A549 treated with AZD2906 at 1 μM for 4 hours (cell line): ENCODE results near the gene CACNG7. TPM values are rescaled to one million over a fixed set of nuclear protein-coding genes. Genes with fewer than 3 reads are reported as not detected.

Source experiments
- total RNA-seq: library from RNA; stranded (reverse); fragments of 200-300 nt; extraction: Qiagen RNA extraction; gene quantifications from 5 replicates; pipeline ENCODE4 v1.2.3, GENCODE V29; 2022

Gene CACNG7
- 5.7 to 8.7 TPM (median 8.1 TPM) in 5 replicates for total RNA-seq

GRCh38 chr19:53908935-53909415 lies at the start of gene CACNG7:
Gene CACNG7, plus strand, starts transcription at chr19:53909278. Its CDS starts 3,554 bp downstream, at chr19:53912832.

GRCh38 chr19:53867225-53868090 lies 41.6 kb upstream of the CACNG7 start, which contains the start of gene MYADM:
Gene MYADM, plus strand, starts transcription at chr19:53867883. Its CDS starts 5,647 bp downstream, at chr19:53873530.

GRCh38 chr19:53881482-53882390 lies 27.3 kb upstream of the CACNG7 start, which contains the start of gene PRKCG:
Gene PRKCG, plus strand, starts transcription at chr19:53882197. Its CDS starts 298 bp downstream, at chr19:53882495.

GRCh38 chr19:53962887-53963431 lies 53.9 kb downstream of the CACNG7 start, which contains the start of gene CACNG8:
Gene CACNG8, plus strand, starts transcription at chr19:53962937.

GRCh38 chr19:53991224-53992113 lies 82.4 kb downstream of the CACNG7 start, which contains the start of gene CACNG6:
Gene CACNG6, plus strand, starts transcription at chr19:53991637. Its CDS starts 1,241 bp downstream, at chr19:53992878.

Other genes starting within 250 kb of the CACNG7 start
- gene NLRP12, start 85.0 kb upstream of the CACNG7 start, total RNA-seq = not detected in 5 replicates
- 231 to 314 TPM (median 278 TPM) in 5 replicates for gene MYADM, start 41.4 kb upstream of the CACNG7 start, total RNA-seq
- 4.0 to 6.3 TPM (median 5.3 TPM) in 5 replicates for gene PRKCG, start 27.1 kb upstream of the CACNG7 start, total RNA-seq
- 0.47 to 0.82 TPM (median 0.75 TPM) in 5 replicates for gene CACNG8, start 53.7 kb downstream of the CACNG7 start, total RNA-seq
- 10.3 to 12.7 TPM (median 11.0 TPM) in 5 replicates for gene CACNG6, start 82.4 kb downstream of the CACNG7 start, total RNA-seq
- 0.43 to 0.83 TPM (median 0.50 TPM) in 5 replicates for gene VSTM1, start 154.6 kb downstream of the CACNG7 start, total RNA-seq
- not detected in 5 replicates for gene TARM1, start 172.1 kb downstream of the CACNG7 start, total RNA-seq
- 0.18 to 0.42 TPM (median 0.33 TPM) in 5 replicates for gene OSCAR, start 191.5 kb downstream of the CACNG7 start, total RNA-seq
- 164 to 263 TPM (median 226 TPM) in 5 replicates for gene NDUFA3, start 193.6 kb downstream of the CACNG7 start, total RNA-seq
- gene TFPT, start 206.4 kb downstream of the CACNG7 start, total RNA-seq = 18.7 to 23.8 TPM (median 19.6 TPM) in 5 replicates
- 104 to 124 TPM (median 113 TPM) in 5 replicates for gene PRPF31, start 206.5 kb downstream of the CACNG7 start, total RNA-seq
- 48.7 to 67.2 TPM (median 58.6 TPM) in 5 replicates for gene CNOT3, start 228.5 kb downstream of the CACNG7 start, total RNA-seq